ENCODE measurements around the gene TYRP1.

Gene TYRP1

GRCh38 chr9:12717907-12718306, 24.7 kb downstream of the TYRP1 start:
- no peak for FAIRE-seq
- no peak for DNase-seq (ENCODE audit: insufficient read length, low spot score)
- TF ChIP-seq, protein P1, sequence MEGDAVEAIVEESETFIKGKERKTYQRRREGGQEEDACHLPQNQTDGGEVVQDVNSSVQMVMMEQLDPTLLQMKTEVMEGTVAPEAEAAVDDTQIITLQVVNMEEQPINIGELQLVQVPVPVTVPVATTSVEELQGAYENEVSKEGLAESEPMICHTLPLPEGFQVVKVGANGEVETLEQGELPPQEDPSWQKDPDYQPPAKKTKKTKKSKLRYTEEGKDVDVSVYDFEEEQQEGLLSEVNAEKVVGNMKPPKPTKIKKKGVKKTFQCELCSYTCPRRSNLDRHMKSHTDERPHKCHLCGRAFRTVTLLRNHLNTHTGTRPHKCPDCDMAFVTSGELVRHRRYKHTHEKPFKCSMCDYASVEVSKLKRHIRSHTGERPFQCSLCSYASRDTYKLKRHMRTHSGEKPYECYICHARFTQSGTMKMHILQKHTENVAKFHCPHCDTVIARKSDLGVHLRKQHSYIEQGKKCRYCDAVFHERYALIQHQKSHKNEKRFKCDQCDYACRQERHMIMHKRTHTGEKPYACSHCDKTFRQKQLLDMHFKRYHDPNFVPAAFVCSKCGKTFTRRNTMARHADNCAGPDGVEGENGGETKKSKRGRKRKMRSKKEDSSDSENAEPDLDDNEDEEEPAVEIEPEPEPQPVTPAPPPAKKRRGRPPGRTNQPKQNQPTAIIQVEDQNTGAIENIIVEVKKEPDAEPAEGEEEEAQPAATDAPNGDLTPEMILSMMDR (IDR thresholded peaks at IDR 0.05; ENCODE audit: insufficient read depth, missing control alignments) = no peak

- TF ChIP-seq, protein P1 (IDR thresholded peaks at IDR 0.05; ENCODE audit: insufficient read depth, missing control alignments) = no peak
- FAIRE-seq = no peak
- DNase-seq (ENCODE audit: insufficient read length, low spot score) = no peak
Observed at GRCh38 chr9:12718482-12719026, 25.4 kb downstream of the TYRP1 start.

GRCh38 chr9:12719431-12719830, 26.2 kb downstream of the TYRP1 start:
- DNase-seq (ENCODE audit: insufficient read length, low spot score) (no peak), FAIRE-seq (no peak)
- TF ChIP-seq, protein P1 (IDR thresholded peaks at IDR 0.05; ENCODE audit: insufficient read depth, missing control alignments) = peak; percentile 61

DNA sequence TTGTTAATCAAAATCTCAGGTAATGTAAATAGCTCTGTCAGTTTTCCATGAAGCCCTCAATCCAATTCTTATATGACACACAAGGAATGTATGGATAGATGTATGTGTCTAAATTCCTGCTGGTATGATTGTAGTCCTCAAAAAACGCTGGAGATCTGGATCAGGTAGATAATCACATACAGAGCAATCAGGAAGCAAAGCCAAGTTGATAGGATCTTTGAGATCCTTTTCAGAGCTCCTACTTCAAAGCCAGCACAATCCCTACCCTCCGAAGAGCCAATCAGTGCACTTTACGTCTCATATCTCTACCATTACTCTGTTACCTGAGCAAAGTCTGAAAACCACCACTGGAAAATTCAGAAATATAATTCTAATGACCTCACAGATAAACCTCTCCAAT, 27.4 kb downstream of the TYRP1 start:
- TF ChIP-seq, protein P1 (IDR thresholded peaks at IDR 0.05; ENCODE audit: insufficient read depth, missing control alignments) = no peak
- no peak for FAIRE-seq

GRCh38 chr9:12722131-12722530, 28.9 kb downstream of the TYRP1 start:
- DNase-seq (ENCODE audit: insufficient read length, low spot score) (no peak), FAIRE-seq (no peak)
- TF ChIP-seq, protein P1 (IDR thresholded peaks at IDR 0.05; ENCODE audit: insufficient read depth, missing control alignments) = no peak

More for the DNA sequence above, 27.4 kb downstream of the TYRP1 start:
- DNase-seq (ENCODE audit: insufficient read length, low spot score) = no peak

DNA sequence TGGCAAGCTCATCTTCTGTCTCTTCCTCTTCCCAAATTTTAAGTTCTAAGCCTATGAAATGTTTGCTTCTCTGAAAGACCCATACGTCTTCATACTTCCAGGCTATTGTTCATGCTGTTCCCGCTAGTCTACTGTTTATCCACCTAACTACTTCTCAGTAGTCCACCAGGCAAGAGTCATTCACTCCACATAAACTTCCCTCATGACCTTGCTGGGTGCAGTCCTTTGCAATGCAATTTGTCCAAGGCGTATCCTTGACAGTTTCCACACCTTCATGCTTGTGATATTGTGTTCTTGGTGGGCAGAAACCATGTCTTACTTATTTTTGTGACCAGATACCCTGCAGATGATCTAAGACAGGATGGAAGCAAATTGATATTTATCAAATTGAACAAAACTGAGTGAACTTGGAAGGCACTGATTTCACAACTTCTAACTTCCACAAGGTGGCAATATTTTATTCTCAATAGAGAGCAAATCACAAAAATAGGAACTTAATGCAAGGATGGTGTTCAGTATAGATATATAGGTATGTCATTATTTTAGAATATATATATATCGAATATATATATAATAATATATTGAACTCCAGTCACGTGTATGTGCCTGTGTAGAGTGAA, 30.3 kb downstream of the TYRP1 start:
- peak; percentile 75 for FAIRE-seq
- no peak for DNase-seq (ENCODE audit: insufficient read length, low spot score)
- TF ChIP-seq, protein P1 (IDR thresholded peaks at IDR 0.05; ENCODE audit: insufficient read depth, missing control alignments) = peak; percentile 63

DNA sequence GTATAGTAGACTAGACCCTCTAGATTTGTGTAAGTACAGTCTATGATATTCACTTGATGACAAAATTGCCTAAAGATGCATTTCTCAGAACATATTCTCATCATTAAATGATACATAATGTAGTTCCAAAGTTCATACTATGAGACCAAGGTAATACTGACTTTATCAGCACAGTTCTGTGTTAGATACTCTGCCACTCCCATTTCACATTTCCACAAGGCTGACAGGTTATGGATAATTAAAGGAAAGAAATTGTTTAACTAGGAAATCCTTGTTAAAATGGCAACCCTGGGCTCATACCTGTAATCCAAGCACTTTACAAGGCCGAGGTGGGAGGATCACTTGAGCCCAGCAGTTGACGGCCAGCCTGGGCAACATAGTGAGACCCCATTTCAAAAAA, 33.6 kb downstream of the TYRP1 start:
- FAIRE-seq = no peak
- no peak for DNase-seq (ENCODE audit: insufficient read length, low spot score)
- TF ChIP-seq, protein P1 (IDR thresholded peaks at IDR 0.05; ENCODE audit: insufficient read depth, missing control alignments) = no peak

All from D721Med (cell line).